LHCN-M2 (cell line): ENCODE measurements around the gene FRMD3. TPM values are rescaled to one million over a fixed set of nuclear protein-coding genes. Genes with fewer than 3 reads are reported as not detected.

Source experiments
- total RNA-seq: library from RNA; depleted of rRNA; stranded (reverse); fragments of >200 nt; gene quantifications from 2 replicates; pipeline ENCODE4 v1.2.3, GENCODE V29; 2014; rRNA removed

Gene FRMD3
- total RNA-seq, 1 experiment from 2014 or later, result 10.3 TPM

Other genes starting within 250 kb of the FRMD3 start
- 5.5 and 6.2 TPM in 2 replicates for gene IDNK, start 84.7 kb upstream of the FRMD3 start, total RNA-seq
- gene UBQLN1, start 169.6 kb upstream of the FRMD3 start, total RNA-seq, result 99.8 and 111 TPM in 2 replicates